GM12801 (cell line): Measurements from ENCODE around the gene HSD17B14.

ENCODE experiments used
- CTCF ChIP-seq: IDR thresholded peaks from one replicate; pipeline ENCODE4 v1.5.1; 2011; ENCODE audit warnings: control low read depth; ENCODE audit not compliant: insufficient read length; ENCODE audit errors: extremely low read depth

HSD17B14 gene

GRCh38 chr19:48867746-48868113 lies 31.4 kb upstream of the HSD17B14 start:
- no peak for TF ChIP-seq CTCF

- no peak for TF ChIP-seq CTCF
Observed at GRCh38 chr19:48867123-48867745, 30.9 kb upstream of the HSD17B14 start.

- no peak for TF ChIP-seq CTCF
Observed at GRCh38 chr19:48866692-48867091, 30.4 kb upstream of the HSD17B14 start.

GRCh38 chr19:48862827-48863226 lies 26.5 kb upstream of the HSD17B14 start:
- TF ChIP-seq CTCF, result no peak

- no peak for TF ChIP-seq CTCF
Observed at GRCh38 chr19:48861313-48861712, 25.0 kb upstream of the HSD17B14 start.

GRCh38 chr19:48859711-48860572 lies 23.7 kb upstream of the HSD17B14 start:
- no peak for TF ChIP-seq CTCF

- no peak for TF ChIP-seq CTCF
Observed at GRCh38 chr19:48858984-48859710, 22.9 kb upstream of the HSD17B14 start.
